ENCODE measurements around the gene SSBP3. TPM values are rescaled to one million over a fixed set of nuclear protein-coding genes. Genes with fewer than 3 reads are reported as not detected.
"Not testable (repeated sequence)": the region's sequence is repeated elsewhere in the genome, so short reads cannot be mapped to it uniquely, and the experiment has no call there.

SSBP3 gene
- total RNA-seq, 1 donor from 2014 or later: 27.1 TPM

GRCh38 chr1:54348700-54349021 lies 57.5 kb downstream of the SSBP3 start:
- no peak overlapping the region for H3K4me3 ChIP-seq (ENCODE audit: low read length in 3 of 3)
- peaks cover 0 to 43% (median 28%) of the 10 kb centered on the region in 3 donors for H3K4me1 ChIP-seq (ENCODE audit: control insufficient read depth in 3 of 3, insufficient read depth in 3 of 3, low read length in 3 of 3)
- no peak overlapping the region for H3K27ac ChIP-seq (ENCODE audit: low read depth, low read length)
- H3K36me3 ChIP-seq (ENCODE audit: control insufficient read depth in 3 of 3, insufficient read depth in 3 of 3, low read length in 3 of 3): no peaks in the 10 kb centered on the region
- no peak overlapping the region for H3K9ac ChIP-seq (ENCODE audit: low read depth in 1 of 3, low read length in 3 of 3)
- no peaks in the 10 kb centered on the region for H3K9me3 ChIP-seq (ENCODE audit: control insufficient read depth in 3 of 3, low read length in 3 of 3)
- no peaks in the 10 kb centered on the region for H3K27me3 ChIP-seq (ENCODE audit: control insufficient read depth in 3 of 3, insufficient read depth in 3 of 3, low read length in 3 of 3)

- no peak overlapping the region for H3K9ac ChIP-seq (ENCODE audit: low read depth in 1 of 3, low read length in 3 of 3)
- H3K27me3 ChIP-seq (ENCODE audit: control insufficient read depth in 3 of 3, insufficient read depth in 3 of 3, low read length in 3 of 3): no peaks in the 10 kb centered on the region
- H3K27ac ChIP-seq (ENCODE audit: low read depth, low read length): no peak overlapping the region
- H3K36me3 ChIP-seq (ENCODE audit: control insufficient read depth in 3 of 3, insufficient read depth in 3 of 3, low read length in 3 of 3): no peaks in the 10 kb centered on the region
- H3K4me3 ChIP-seq (ENCODE audit: low read length in 3 of 3): no peak overlapping the region
- H3K9me3 ChIP-seq (ENCODE audit: control insufficient read depth in 3 of 3, low read length in 3 of 3): no peaks in the 10 kb centered on the region
- peaks cover 4 to 43% (median 29%) of the 10 kb centered on the region in 3 donors for H3K4me1 ChIP-seq (ENCODE audit: control insufficient read depth in 3 of 3, insufficient read depth in 3 of 3, low read length in 3 of 3)
Measured at GRCh38 chr1:54347955-54348699, 58.1 kb downstream of the SSBP3 start.

- Histone ChIP-seq H3K4me3 (ENCODE audit: low read length in 3 of 3) (no peak overlapping the region), H3K36me3 (ENCODE audit: control insufficient read depth in 3 of 3, insufficient read depth in 3 of 3, low read length in 3 of 3) (no peaks in the 10 kb centered on the region), H3K4me1 (ENCODE audit: control insufficient read depth in 3 of 3, insufficient read depth in 3 of 3, low read length in 3 of 3) (peaks cover 10 to 43% (median 29%) of the 10 kb centered on the region in 3 donors), H3K27me3 (ENCODE audit: control insufficient read depth in 3 of 3, insufficient read depth in 3 of 3, low read length in 3 of 3) (no peaks in the 10 kb centered on the region), H3K27ac (ENCODE audit: low read depth, low read length) (no peak overlapping the region), H3K9me3 (ENCODE audit: control insufficient read depth in 3 of 3, low read length in 3 of 3) (no peaks in the 10 kb centered on the region), H3K9ac (ENCODE audit: low read depth in 1 of 3, low read length in 3 of 3) (no peak overlapping the region)
Measured at GRCh38 chr1:54347261-54347954, 58.8 kb downstream of the SSBP3 start.

GRCh38 chr1:54345548-54345947 lies 60.6 kb downstream of the SSBP3 start:
- H3K4me1 ChIP-seq (ENCODE audit: control insufficient read depth in 3 of 3, insufficient read depth in 3 of 3, low read length in 3 of 3): peaks cover 22 to 53% (median 42%) of the 10 kb centered on the region in 3 donors
- H3K27me3 ChIP-seq (ENCODE audit: control insufficient read depth in 3 of 3, insufficient read depth in 3 of 3, low read length in 3 of 3); H3K27ac ChIP-seq (ENCODE audit: low read depth, low read length); H3K4me3 ChIP-seq (ENCODE audit: low read length in 3 of 3); H3K36me3 ChIP-seq (ENCODE audit: control insufficient read depth in 3 of 3, insufficient read depth in 3 of 3, low read length in 3 of 3); H3K9me3 ChIP-seq (ENCODE audit: control insufficient read depth in 3 of 3, low read length in 3 of 3); H3K9ac ChIP-seq (ENCODE audit: low read depth in 1 of 3, low read length in 3 of 3): not testable (repeated sequence)

- no peaks in the 10 kb centered on the region for H3K27me3 ChIP-seq (ENCODE audit: control insufficient read depth in 3 of 3, insufficient read depth in 3 of 3, low read length in 3 of 3)
- H3K9me3 ChIP-seq (ENCODE audit: control insufficient read depth in 3 of 3, low read length in 3 of 3): no peaks in the 10 kb centered on the region
- H3K36me3 ChIP-seq (ENCODE audit: control insufficient read depth in 3 of 3, insufficient read depth in 3 of 3, low read length in 3 of 3): no peaks in the 10 kb centered on the region
- no peak overlapping the region for H3K9ac ChIP-seq (ENCODE audit: low read depth in 1 of 3, low read length in 3 of 3)
- peaks cover 26 to 53% (median 43%) of the 10 kb centered on the region in 3 donors for H3K4me1 ChIP-seq (ENCODE audit: control insufficient read depth in 3 of 3, insufficient read depth in 3 of 3, low read length in 3 of 3)
- no peak overlapping the region for H3K27ac ChIP-seq (ENCODE audit: low read depth, low read length)
- H3K4me3 ChIP-seq (ENCODE audit: low read length in 3 of 3): no peak overlapping the region
Measured at GRCh38 chr1:54345116-54345515, 61.1 kb downstream of the SSBP3 start.

GRCh38 chr1:54342742-54343687 lies 63.2 kb downstream of the SSBP3 start:
- no peaks in the 10 kb centered on the region for H3K9me3 ChIP-seq (ENCODE audit: control insufficient read depth in 3 of 3, low read length in 3 of 3)
- peak overlapping the region in 2 of 3 donors; percentile 33 to 41 for H3K4me3 ChIP-seq (ENCODE audit: low read length in 3 of 3)
- H3K9ac ChIP-seq (ENCODE audit: low read depth in 1 of 3, low read length in 3 of 3): peak overlapping the region; percentile 47 to 71 (median 56)
- H3K27ac ChIP-seq (ENCODE audit: low read depth, low read length): peak overlapping the region; percentile 67
- peaks cover 38 to 59% (median 50%) of the 10 kb centered on the region in 3 donors for H3K4me1 ChIP-seq (ENCODE audit: control insufficient read depth in 3 of 3, insufficient read depth in 3 of 3, low read length in 3 of 3)
- H3K36me3 ChIP-seq (ENCODE audit: control insufficient read depth in 3 of 3, insufficient read depth in 3 of 3, low read length in 3 of 3): no peaks in the 10 kb centered on the region
- H3K27me3 ChIP-seq (ENCODE audit: control insufficient read depth in 3 of 3, insufficient read depth in 3 of 3, low read length in 3 of 3): no peaks in the 10 kb centered on the region

GRCh38 chr1:54342288-54342687 lies 63.9 kb downstream of the SSBP3 start:
- Histone ChIP-seq H3K27me3 (ENCODE audit: control insufficient read depth in 3 of 3, insufficient read depth in 3 of 3, low read length in 3 of 3) (no peaks in the 10 kb centered on the region), H3K9me3 (ENCODE audit: control insufficient read depth in 3 of 3, low read length in 3 of 3) (no peaks in the 10 kb centered on the region), H3K4me1 (ENCODE audit: control insufficient read depth in 3 of 3, insufficient read depth in 3 of 3, low read length in 3 of 3) (peaks cover 40 to 60% (median 52%) of the 10 kb centered on the region in 3 donors), H3K36me3 (ENCODE audit: control insufficient read depth in 3 of 3, insufficient read depth in 3 of 3, low read length in 3 of 3) (no peaks in the 10 kb centered on the region), H3K4me3 (ENCODE audit: low read length in 3 of 3) (peak overlapping the region in 2 of 3 donors; percentile 33 to 41), H3K9ac (ENCODE audit: low read depth in 1 of 3, low read length in 3 of 3) (peak overlapping the region; percentile 54 to 71 (median 56)), H3K27ac (ENCODE audit: low read depth, low read length) (peak overlapping the region; percentile 67)

GRCh38 chr1:54341763-54342162 lies 64.4 kb downstream of the SSBP3 start:
- H3K27me3 ChIP-seq (ENCODE audit: control insufficient read depth in 3 of 3, insufficient read depth in 3 of 3, low read length in 3 of 3): no peaks in the 10 kb centered on the region
- no peaks in the 10 kb centered on the region for H3K9me3 ChIP-seq (ENCODE audit: control insufficient read depth in 3 of 3, low read length in 3 of 3)
- peaks cover 0 to under 1% (median 0%) of the 10 kb centered on the region in 3 donors for H3K36me3 ChIP-seq (ENCODE audit: control insufficient read depth in 3 of 3, insufficient read depth in 3 of 3, low read length in 3 of 3)
- peaks cover 45 to 64% (median 57%) of the 10 kb centered on the region in 3 donors for H3K4me1 ChIP-seq (ENCODE audit: control insufficient read depth in 3 of 3, insufficient read depth in 3 of 3, low read length in 3 of 3)
- H3K4me3 ChIP-seq (ENCODE audit: low read length in 3 of 3): no peak overlapping the region
- H3K27ac ChIP-seq (ENCODE audit: low read depth, low read length): no peak overlapping the region
- H3K9ac ChIP-seq (ENCODE audit: low read depth in 1 of 3, low read length in 3 of 3): no peak overlapping the region

- H3K9me3 ChIP-seq (ENCODE audit: control insufficient read depth in 3 of 3, low read length in 3 of 3): no peaks in the 10 kb centered on the region
- H3K27ac ChIP-seq (ENCODE audit: low read depth, low read length): peak overlapping the region; percentile 66
- H3K27me3 ChIP-seq (ENCODE audit: control insufficient read depth in 3 of 3, insufficient read depth in 3 of 3, low read length in 3 of 3): no peaks in the 10 kb centered on the region
- peaks cover 53 to 73% (median 66%) of the 10 kb centered on the region in 3 donors for H3K4me1 ChIP-seq (ENCODE audit: control insufficient read depth in 3 of 3, insufficient read depth in 3 of 3, low read length in 3 of 3)
- peaks cover 0 to 2% (median 0%) of the 10 kb centered on the region in 3 donors for H3K36me3 ChIP-seq (ENCODE audit: control insufficient read depth in 3 of 3, insufficient read depth in 3 of 3, low read length in 3 of 3)
- peak overlapping the region in 2 of 3 donors; percentile 27 to 51 for H3K9ac ChIP-seq (ENCODE audit: low read depth in 1 of 3, low read length in 3 of 3)
- H3K4me3 ChIP-seq (ENCODE audit: low read length in 3 of 3): peak overlapping the region in 1 of 3 donors; percentile 24
Measured at GRCh38 chr1:54340878-54341277, 65.3 kb downstream of the SSBP3 start.

Measured in skeletal muscle tissue (tissue), 4 donors.